ENCODE measurements around the gene NDUFB1.

GRCh38 chr14:92074555-92074954 is 47.0 kb downstream of the NDUFB1 start:
- TF ChIP-seq CTCF (IDR thresholded peaks at IDR 0.05) (no peak), POLR2A (IDR thresholded peaks at IDR 0.05) (no peak), POLR2AphosphoS5 (IDR thresholded peaks at IDR 0.05) (no peak)

All from transverse colon (tissue), 4 donors.